ENCODE measurements around the gene FBXO5. TPM values are rescaled to one million over a fixed set of nuclear protein-coding genes. Genes with fewer than 3 reads are reported as not detected.
"Not testable (repeated sequence)": the region's sequence is repeated elsewhere in the genome, so short reads cannot be mapped to it uniquely, and the experiment has no call there.

Gene FBXO5
- total and polyA plus RNA-seq, 12 donors, result 0.80 to 4.2 (median 1.4) TPM

DNA sequence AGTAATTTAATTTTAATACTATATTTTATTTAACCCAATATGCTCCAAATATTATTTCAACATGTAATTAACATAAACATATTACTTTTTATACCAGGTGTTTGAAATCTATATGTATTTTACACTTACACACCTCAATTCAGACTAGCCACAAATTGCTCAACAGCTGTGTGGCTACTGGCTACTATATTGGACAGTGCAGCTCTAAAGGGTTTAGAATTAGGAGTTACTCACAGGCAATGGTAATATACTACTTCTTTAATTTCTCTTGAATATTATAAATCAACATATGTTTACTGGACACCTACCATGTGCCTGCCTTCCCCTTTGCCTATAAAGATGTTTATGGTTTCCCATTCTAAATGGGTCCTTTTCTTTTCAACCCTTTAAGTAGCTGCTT lies 17.4 kb upstream of the FBXO5 start:
- H3K9me3 ChIP-seq, result no peaks in the 10 kb centered on the region
- peaks cover 9 to 72% (median 49%) of the 10 kb centered on the region in 9 donors for H3K4me1 ChIP-seq
- TF ChIP-seq, protein P1, sequence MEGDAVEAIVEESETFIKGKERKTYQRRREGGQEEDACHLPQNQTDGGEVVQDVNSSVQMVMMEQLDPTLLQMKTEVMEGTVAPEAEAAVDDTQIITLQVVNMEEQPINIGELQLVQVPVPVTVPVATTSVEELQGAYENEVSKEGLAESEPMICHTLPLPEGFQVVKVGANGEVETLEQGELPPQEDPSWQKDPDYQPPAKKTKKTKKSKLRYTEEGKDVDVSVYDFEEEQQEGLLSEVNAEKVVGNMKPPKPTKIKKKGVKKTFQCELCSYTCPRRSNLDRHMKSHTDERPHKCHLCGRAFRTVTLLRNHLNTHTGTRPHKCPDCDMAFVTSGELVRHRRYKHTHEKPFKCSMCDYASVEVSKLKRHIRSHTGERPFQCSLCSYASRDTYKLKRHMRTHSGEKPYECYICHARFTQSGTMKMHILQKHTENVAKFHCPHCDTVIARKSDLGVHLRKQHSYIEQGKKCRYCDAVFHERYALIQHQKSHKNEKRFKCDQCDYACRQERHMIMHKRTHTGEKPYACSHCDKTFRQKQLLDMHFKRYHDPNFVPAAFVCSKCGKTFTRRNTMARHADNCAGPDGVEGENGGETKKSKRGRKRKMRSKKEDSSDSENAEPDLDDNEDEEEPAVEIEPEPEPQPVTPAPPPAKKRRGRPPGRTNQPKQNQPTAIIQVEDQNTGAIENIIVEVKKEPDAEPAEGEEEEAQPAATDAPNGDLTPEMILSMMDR (IDR thresholded peaks at IDR 0.05), result no peak
- DNase-seq, result no peak
- intact Hi-C loops (cut with DNase I), result no loop called here
- peak overlapping the region in 2 of 10 donors; percentile 3 to 4 for H3K27ac ChIP-seq
- ATAC-seq, result no peak
- no peaks in the 10 kb centered on the region for H3K27me3 ChIP-seq
- H3K36me3 ChIP-seq, result peaks cover 0 to 46% (median 8%) of the 10 kb centered on the region in 9 donors
- no peak overlapping the region for H3K4me3 ChIP-seq

DNA sequence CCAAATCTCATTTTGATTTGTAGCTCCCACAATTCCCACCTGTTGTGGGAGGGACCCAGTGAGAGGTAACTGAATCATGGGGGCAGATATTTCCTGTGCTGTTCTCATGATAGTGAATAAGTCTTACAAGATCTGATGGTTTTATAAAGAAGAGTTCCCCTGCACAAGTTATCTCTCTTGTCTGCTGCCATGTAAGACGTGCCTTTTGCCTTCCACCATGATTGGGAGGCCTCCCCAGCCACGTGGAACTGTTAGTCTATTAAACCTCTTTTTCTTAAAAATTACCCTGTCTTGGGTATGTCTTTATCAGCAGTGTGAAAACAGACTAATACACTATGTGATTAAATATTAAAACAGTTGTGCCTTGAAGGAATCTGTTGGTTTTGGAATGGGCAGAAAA lies 16.7 kb upstream of the FBXO5 start:
- Histone ChIP-seq H3K36me3 (peaks cover 0 to 53% (median 8%) of the 10 kb centered on the region in 9 donors), H3K4me1 (peaks cover 9 to 73% (median 49%) of the 10 kb centered on the region in 9 donors)
- H3K27me3 ChIP-seq; H3K4me3 ChIP-seq; H3K27ac ChIP-seq; DNase-seq; intact Hi-C loops (cut with DNase I); ATAC-seq; H3K9me3 ChIP-seq: not testable (repeated sequence)
- 64 to 73% methylated on average over 2 of the region's 2 CpGs for WGBS, 2 donors

DNA sequence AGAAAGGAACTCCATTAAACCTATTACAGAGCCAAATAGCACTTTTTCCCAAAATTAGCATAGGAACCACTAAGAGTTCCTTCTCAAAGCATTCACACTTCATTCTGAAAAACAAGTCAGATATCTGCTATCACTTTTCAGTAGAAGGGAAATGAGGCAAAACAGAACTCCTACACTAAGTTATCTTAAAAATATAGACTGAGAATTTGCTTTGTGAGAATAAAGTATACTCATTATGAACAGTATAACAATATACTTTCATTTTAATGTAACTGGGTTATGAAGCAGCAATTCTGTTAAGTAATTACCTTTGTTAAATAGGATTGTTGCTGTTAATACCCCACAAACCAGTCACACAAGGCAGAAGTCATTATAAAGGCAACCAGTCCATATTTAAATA lies 11.0 kb upstream of the FBXO5 start:
- Histone ChIP-seq H3K27me3 (no peaks in the 10 kb centered on the region), H3K4me1 (peaks cover 0 to 37% (median 7%) of the 10 kb centered on the region in 9 donors), H3K4me3 (no peak overlapping the region), H3K36me3 (peaks cover 0 to 94% (median 37%) of the 10 kb centered on the region in 9 donors), H3K27ac (peak overlapping the region in 1 of 10 donors; percentile 5), H3K9me3 (no peaks in the 10 kb centered on the region)
- no peak for ATAC-seq
- intact Hi-C loops (cut with DNase I), result no loop called here
- TF ChIP-seq, protein P1 (IDR thresholded peaks at IDR 0.05), result no peak
- DNase-seq, result no peak

DNA sequence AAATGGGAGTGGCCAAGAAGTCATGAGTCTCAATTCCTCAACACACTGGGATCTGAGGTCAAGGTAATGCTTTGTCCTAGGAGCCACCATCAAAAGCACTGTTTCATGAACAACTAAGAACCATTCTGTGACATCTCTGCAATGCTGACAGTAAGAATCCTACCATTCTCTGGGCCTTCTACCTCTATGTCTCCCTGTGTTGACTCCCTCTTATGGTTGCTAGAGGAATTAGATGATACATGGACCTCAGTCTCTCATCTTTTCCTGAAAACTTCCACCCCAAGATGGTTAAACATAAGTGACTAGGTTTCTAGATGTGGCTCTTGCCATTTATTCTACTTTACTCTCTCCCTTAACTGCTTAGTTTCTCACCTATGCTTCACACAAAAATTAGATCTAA lies 10.6 kb upstream of the FBXO5 start:
- H3K27me3 ChIP-seq, result no peaks in the 10 kb centered on the region
- TF ChIP-seq, protein P1 (IDR thresholded peaks at IDR 0.05), result peak in 1 of 9 donors; percentile 9
- H3K27ac ChIP-seq, result peak overlapping the region in 1 of 10 donors; percentile 5
- H3K36me3 ChIP-seq, result peaks cover 0 to 90% (median 37%) of the 10 kb centered on the region in 9 donors
- H3K4me3 ChIP-seq, result no peak overlapping the region
- ATAC-seq (no peak), DNase-seq (no peak)
- intact Hi-C loops (cut with DNase I), result no loop called here
- peaks cover 0 to 33% (median 5%) of the 10 kb centered on the region in 9 donors for H3K4me1 ChIP-seq
- no peaks in the 10 kb centered on the region for H3K9me3 ChIP-seq

DNA sequence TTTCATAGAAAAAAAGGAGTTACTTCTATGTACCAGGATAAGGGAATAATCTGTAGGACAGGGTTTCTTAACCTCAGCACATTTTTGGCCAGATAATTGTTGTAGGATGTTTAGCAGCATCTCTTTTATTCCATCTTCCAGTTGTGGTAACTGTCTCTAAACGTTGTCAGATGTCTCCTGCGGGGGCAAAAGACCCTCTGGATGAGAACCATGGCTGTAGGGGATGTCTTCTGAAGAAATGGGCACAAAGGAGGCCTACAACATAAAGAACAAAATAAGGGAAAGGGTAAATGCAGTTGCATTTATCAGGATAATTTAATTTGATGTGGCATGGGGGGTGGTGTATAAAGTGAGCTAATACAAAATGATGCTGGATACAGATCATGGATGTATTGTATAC lies 4.1 kb upstream of the FBXO5 start:
- Histone ChIP-seq H3K9me3 (no peaks in the 10 kb centered on the region), H3K36me3 (peaks cover 0 to 36% (median 16%) of the 10 kb centered on the region in 9 donors), H3K4me3 (no peak overlapping the region), H3K4me1 (peaks cover 14 to 29% (median 22%) of the 10 kb centered on the region in 9 donors), H3K27me3 (no peaks in the 10 kb centered on the region), H3K27ac (no peak overlapping the region)
- 78 to 86% methylated on average over 2 of the region's 2 CpGs for WGBS, 2 donors
- TF ChIP-seq, protein P1 (IDR thresholded peaks at IDR 0.05), result no peak
- ATAC-seq (no peak), DNase-seq (no peak)
- intact Hi-C loops (cut with DNase I), result no loop called here

DNA sequence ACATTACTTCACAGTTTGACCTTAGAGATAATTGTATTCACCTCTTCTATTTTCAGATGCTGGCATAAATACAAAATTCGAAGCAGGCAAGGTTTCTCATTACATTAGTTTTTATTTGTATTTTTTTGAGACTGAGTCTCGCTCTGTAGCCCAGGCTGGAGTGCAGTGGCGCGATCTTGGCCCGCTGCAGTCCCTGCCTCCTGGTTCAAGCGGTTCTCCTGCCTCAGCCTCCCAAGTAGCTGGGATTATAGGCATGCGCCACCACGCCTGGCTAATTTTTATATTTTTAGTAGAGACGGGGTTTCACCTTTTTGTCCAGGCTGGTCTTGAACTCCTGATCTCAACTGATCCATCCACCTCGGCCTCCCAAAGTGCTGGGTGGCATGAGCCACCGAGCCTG lies 2.5 kb upstream of the FBXO5 start:
- 88 to 91% methylated on average over 11 of the region's 11 CpGs for WGBS, 2 donors
- not testable (repeated sequence) for DNase-seq
- H3K27ac ChIP-seq, result peak overlapping the region in 6 of 10 donors; percentile 86 to 94 (median 92)

More for the DNA sequence above, 2.5 kb upstream of the FBXO5 start:
- ATAC-seq; intact Hi-C loops (cut with DNase I); H3K9me3 ChIP-seq; H3K27me3 ChIP-seq: not testable (repeated sequence)
- peak overlapping the region in 1 of 10 donors; percentile 98 for H3K4me3 ChIP-seq
- H3K36me3 ChIP-seq, result peaks cover 0 to 19% (median 7%) of the 10 kb centered on the region in 9 donors
- peaks cover 15 to 38% (median 27%) of the 10 kb centered on the region in 9 donors for H3K4me1 ChIP-seq
